ENCODE measurements around the gene SGSM2.
A peak's percentile ranks its signal among the peaks of the same experiment; 100 is the strongest.

SGSM2 gene

DNA sequence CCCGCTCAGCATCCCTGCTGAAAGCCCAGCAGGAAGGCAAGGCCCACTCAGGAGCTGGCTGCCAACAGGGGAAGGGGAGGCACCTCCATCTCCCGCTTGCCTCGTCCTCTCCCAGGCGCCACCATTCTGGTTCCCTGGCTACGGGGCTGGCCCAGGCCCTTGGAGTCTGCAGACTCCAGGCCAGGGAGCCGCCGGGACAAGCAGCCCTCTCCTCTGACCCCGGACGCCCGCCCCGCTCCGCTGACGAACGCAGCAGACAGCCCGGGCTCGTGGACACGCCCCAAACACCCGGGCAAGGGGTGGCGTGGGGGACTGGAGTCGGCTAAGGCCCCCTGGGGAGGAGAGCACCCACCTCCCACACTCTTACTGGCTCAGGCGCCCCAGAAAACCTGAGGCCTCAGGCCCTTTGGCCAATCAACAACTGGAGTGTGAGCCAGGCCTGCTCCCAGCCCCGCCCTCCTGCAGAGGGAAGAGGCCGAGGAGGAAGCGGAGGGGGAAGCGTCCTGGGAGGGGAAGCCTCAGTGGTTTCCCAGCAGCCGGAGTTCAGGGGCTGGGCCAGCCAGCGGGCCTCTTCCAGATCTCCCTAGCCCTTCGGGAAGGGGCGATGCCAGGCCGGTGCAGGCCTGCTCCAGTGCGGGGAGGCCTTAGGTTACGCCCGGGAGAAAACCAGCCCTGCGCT is 59.4 kb downstream of the SGSM2 start:
- Mint-ChIP-seq H3K27me3 (no peaks in the 10 kb centered on the region), H3K36me3 (no peaks in the 10 kb centered on the region), H3K27ac (peak overlapping the region; percentile 85), H3K9me3 (no peaks in the 10 kb centered on the region), H3K4me3 (peak overlapping the region; percentile 63), H3K4me1 (peaks cover 50% of the 10 kb centered on the region)

DNA sequence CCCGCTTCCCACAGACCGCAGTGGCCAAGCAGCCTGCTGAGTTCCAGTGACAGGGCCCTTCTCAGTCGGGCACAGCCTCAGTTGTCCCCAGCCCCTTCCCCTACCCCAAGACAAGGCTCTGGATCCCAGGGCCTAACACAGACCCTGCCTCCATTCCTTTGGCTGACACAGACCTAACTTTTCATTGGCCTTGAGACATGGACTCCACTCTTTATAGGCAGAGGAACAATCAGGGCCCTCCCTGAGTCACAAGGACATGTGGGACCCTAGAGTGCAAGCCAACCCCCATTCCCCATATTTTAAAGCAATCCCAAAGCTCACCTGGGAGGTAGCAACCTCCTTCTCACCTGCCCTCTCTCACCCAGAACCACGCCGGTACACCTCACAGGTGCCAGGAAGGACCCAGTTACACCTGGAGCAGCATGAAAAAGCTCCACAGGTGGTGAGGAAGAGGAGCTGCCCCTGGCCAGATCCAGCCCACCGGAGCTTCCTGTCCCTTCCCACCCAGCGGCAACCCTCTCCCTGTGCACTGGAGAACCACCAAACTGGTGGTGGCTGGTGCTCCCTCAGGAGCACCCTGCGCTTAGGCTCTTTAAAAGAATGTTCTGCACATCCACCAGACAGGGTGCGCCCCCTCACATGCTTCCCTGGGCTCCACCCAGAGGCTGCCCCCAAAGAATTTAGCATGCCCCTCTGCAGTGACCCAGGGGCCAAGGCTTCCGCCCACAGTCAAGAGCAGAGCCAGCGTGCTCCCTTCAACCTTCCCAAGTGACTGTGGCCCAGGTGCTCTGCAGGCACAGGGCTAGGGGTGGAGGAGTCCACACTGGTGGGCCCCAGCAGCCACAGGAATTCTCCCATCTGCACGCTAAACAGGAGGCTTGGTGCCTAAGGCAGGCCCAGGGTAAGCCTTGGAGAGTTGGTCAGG is 60.2 kb downstream of the SGSM2 start:
- Mint-ChIP-seq H3K27me3 (no peaks in the 10 kb centered on the region), H3K4me1 (peaks cover 47% of the 10 kb centered on the region), H3K9me3 (no peaks in the 10 kb centered on the region), H3K36me3 (no peaks in the 10 kb centered on the region), H3K4me3 (peak overlapping the region; percentile 97), H3K27ac (peak overlapping the region; percentile 85)

GRCh38 chr17:2398182-2398581 is 60.9 kb downstream of the SGSM2 start:
- H3K9me3 Mint-ChIP-seq: no peaks in the 10 kb centered on the region
- H3K36me3 Mint-ChIP-seq: no peaks in the 10 kb centered on the region
- H3K4me3 Mint-ChIP-seq: peak overlapping the region; percentile 97
- no peaks in the 10 kb centered on the region for H3K27me3 Mint-ChIP-seq
- peak overlapping the region; percentile 35 for H3K27ac Mint-ChIP-seq
- H3K4me1 Mint-ChIP-seq: peaks cover 53% of the 10 kb centered on the region

GRCh38 chr17:2398655-2399571 is 61.6 kb downstream of the SGSM2 start:
- peak overlapping the region; percentile 92 for H3K27ac Mint-ChIP-seq
- H3K9me3 Mint-ChIP-seq: no peaks in the 10 kb centered on the region
- H3K4me1 Mint-ChIP-seq: peaks cover 53% of the 10 kb centered on the region
- no peaks in the 10 kb centered on the region for H3K36me3 Mint-ChIP-seq
- H3K4me3 Mint-ChIP-seq: peak overlapping the region; percentile 97
- no peaks in the 10 kb centered on the region for H3K27me3 Mint-ChIP-seq

- H3K36me3 Mint-ChIP-seq: no peaks in the 10 kb centered on the region
- peak overlapping the region; percentile 97 for H3K4me3 Mint-ChIP-seq
- no peaks in the 10 kb centered on the region for H3K27me3 Mint-ChIP-seq
- H3K27ac Mint-ChIP-seq: peak overlapping the region; percentile 99
- H3K9me3 Mint-ChIP-seq: no peaks in the 10 kb centered on the region
- peaks cover 48% of the 10 kb centered on the region for H3K4me1 Mint-ChIP-seq
These were observed 62.5 kb downstream of the SGSM2 start for GRCh38 chr17:2399572-2400473.

DNA sequence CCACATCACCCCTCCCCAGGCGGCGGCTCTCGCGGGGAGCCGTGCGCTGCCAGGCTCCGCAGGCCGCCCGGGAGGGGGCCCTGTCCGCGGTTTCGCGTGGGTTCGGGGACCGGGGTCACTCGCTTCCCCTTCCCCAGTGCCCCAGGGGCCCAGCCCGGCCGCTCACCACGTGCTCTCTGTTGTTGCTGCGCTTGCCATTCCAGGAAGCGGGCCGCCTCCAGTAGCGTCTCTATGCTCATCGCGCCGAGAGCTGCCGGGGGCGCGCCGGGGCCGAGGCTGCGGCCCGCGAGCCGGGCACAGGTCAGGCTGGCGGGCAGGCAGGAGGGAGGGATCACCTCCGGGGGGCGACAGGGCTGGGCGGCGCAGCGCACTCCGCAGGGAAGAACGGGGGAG is 63.2 kb downstream of the SGSM2 start:
- no peaks in the 10 kb centered on the region for H3K9me3 Mint-ChIP-seq
- H3K27me3 Mint-ChIP-seq: no peaks in the 10 kb centered on the region
- H3K4me1 Mint-ChIP-seq: peaks cover 51% of the 10 kb centered on the region
- H3K27ac Mint-ChIP-seq: peak overlapping the region; percentile 99
- no peaks in the 10 kb centered on the region for H3K36me3 Mint-ChIP-seq
- H3K4me3 Mint-ChIP-seq: peak overlapping the region; percentile 97

GRCh38 chr17:2400877-2401425 is 63.6 kb downstream of the SGSM2 start, which contains the start of gene MNT:
MNT (minus strand) TSS chr17:2401060; CDS start chr17:2400712, 348 bp downstream.
- peak within 1 kb of the TSS; percentile 99 for H3K27ac Mint-ChIP-seq
- no peaks in the 10 kb centered on the region for H3K27me3 Mint-ChIP-seq
- no peaks in the 10 kb centered on the region for H3K36me3 Mint-ChIP-seq
- peak within 1 kb of the TSS; percentile 97 for H3K4me3 Mint-ChIP-seq
- no peaks in the 10 kb centered on the region for H3K9me3 Mint-ChIP-seq
- H3K4me1 Mint-ChIP-seq: peaks cover 51% of the 10 kb centered on the region

DNA sequence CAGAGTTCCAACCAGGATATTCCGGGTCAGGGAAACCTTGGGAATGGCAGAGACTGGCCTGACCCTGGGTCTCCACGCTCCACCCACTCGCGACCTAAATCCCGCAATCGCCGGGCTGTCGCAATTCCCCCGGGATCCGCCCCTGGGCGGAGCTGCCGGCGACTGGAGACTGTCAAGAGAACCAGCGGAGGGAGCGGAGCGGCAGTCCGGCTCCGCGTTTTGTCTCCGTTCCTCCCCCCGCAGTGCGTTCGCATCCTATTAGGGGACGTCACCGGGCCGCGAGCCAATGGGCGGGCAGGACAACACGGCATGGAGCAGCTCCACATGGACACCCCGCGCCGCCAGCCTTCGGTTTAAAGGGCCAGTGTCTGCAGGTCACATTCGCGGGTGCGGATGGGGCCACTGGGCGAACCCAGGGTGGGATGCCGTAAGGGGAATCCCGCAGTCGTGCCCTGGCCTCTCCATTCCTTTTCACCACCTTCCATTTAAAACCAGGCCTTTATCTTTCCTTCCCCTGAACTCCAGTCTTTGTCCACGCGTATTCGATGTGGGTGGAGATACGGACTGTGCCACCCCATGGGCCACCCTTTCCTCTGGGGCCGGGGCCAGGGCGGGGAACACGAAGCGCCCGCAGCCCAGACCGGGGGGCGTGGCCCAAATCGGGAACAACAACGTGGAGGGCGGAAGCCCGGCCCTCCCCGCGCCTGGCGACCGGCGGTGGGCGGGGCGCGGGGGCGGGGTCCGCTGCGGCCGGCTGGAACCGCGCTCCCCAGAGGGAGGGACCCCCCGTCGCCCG is 64.3 kb downstream of the SGSM2 start:
- Mint-ChIP-seq H3K36me3 (no peaks in the 10 kb centered on the region), H3K4me1 (peaks cover 46% of the 10 kb centered on the region), H3K27ac (peak overlapping the region; percentile 99), H3K9me3 (no peaks in the 10 kb centered on the region), H3K4me3 (peak overlapping the region; percentile 96), H3K27me3 (no peaks in the 10 kb centered on the region)

DNA sequence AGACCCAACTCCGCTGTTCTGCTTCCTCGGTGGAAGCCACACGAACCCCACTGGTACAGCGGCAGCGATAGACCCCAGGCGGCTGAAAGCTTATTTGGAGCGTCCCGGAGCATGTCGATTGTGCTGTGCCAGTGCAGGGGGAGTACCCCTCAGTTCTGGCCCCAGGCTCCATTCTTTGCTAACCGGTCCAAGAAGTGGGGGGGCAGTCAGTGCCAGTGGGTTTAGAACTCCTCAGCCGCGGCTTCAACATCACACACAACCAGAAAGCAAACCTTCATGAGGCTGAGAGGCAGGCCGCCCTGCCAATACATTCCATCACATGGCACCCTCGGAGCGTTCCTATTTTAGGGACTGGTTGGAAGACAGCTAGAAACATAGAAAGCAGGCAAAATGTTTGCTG is 65.2 kb downstream of the SGSM2 start:
- Mint-ChIP-seq H3K4me1 (peaks cover 40% of the 10 kb centered on the region), H3K36me3 (no peaks in the 10 kb centered on the region), H3K27ac (peak overlapping the region; percentile 77), H3K4me3 (peak overlapping the region; percentile 78), H3K27me3 (no peaks in the 10 kb centered on the region), H3K9me3 (no peaks in the 10 kb centered on the region)

DNA sequence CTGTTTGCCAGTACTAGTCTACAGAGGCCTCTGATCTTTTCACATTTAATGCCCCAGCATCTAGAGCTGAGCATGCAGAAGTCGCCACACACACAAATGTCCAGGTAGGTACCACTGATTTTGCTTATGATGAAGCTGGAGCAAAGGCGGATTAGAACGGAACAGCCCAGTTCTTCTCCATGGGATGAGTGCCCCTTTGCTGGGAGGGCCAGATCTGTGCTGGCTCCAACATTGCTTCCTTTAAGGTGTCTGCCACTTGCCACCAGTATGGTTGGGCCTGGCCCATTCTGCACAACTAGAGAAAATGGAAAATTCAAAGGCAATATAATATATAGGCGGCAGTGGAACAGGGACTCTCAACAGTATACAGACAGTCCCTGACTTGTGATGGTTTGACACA is 65.7 kb downstream of the SGSM2 start:
- H3K27ac Mint-ChIP-seq: no peak overlapping the region
- no peaks in the 10 kb centered on the region for H3K27me3 Mint-ChIP-seq
- H3K9me3 Mint-ChIP-seq: no peaks in the 10 kb centered on the region
- H3K36me3 Mint-ChIP-seq: no peaks in the 10 kb centered on the region
- H3K4me3 Mint-ChIP-seq: peak overlapping the region; percentile 4
- H3K4me1 Mint-ChIP-seq: peaks cover 35% of the 10 kb centered on the region

GRCh38 chr17:2405247-2405926 is 68.1 kb downstream of the SGSM2 start:
- Mint-ChIP-seq H3K4me3 (no peak overlapping the region), H3K27me3 (no peaks in the 10 kb centered on the region), H3K27ac (no peak overlapping the region), H3K4me1 (peaks cover 21% of the 10 kb centered on the region), H3K9me3 (no peaks in the 10 kb centered on the region), H3K36me3 (no peaks in the 10 kb centered on the region)

DNA sequence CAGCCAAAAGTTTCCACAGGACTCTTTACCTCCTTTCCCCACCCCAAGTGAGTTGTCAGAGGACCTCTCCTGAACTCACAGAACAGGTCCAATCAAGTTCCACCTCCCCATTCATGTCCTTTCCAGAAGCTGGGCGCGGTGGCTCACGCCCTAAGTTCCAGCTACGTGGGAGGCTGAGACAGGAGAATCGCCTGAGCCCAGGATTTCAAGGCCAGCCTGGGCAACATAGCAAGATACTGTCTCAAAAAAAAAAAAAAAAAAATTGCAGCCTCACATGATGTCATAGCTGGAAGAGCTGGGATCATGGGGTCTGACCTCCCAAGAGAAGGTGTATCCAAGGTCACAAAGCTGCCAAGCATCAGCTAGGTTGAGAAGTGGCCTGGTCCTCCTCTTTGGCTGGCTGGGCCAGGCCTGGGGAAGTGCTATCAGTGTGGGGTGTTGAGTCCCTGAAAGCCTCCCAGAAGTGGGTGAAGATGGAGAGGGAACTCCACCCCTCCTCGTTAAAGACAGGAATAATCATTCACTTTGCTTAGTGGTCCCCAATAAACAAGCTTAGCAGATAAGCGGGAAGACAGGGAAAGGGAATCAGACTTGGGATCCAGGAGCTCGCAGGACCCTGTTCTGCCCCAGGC is 69.1 kb downstream of the SGSM2 start:
- Mint-ChIP-seq H3K27me3 (no peaks in the 10 kb centered on the region), H3K4me3 (no peak overlapping the region), H3K36me3 (no peaks in the 10 kb centered on the region), H3K4me1 (peaks cover 21% of the 10 kb centered on the region), H3K9me3 (no peaks in the 10 kb centered on the region), H3K27ac (peak overlapping the region; percentile 23)

Measured in activated naive CD4-positive, alpha-beta T cell treated with anti-CD3 and anti-CD28 coated beads, Interleukin-2, amount 50 U/mL, for 24 hours (primary cell).